DMS114 treated with DMSO at 0.1 percent for 48 hours (cell line): Measurements from ENCODE around the gene EFNB1.

ENCODE experiments used
- DNase-seq: peaks from one replicate; lab custom pipeline; 2025; ENCODE audit not compliant: unreplicated experiment; lab: John Stamatoyannopoulos, UW

The EFNB1 gene

GRCh38 chrX:68842781-68843581 lies 14.2 kb downstream of the EFNB1 start:
- DNase-seq, result no peak

GRCh38 chrX:68843992-68844391 lies 15.2 kb downstream of the EFNB1 start:
- no peak for DNase-seq

GRCh38 chrX:68844581-68844980 lies 15.8 kb downstream of the EFNB1 start:
- DNase-seq, result no peak

GRCh38 chrX:68846536-68846935 lies 17.7 kb downstream of the EFNB1 start:
- no peak for DNase-seq

GRCh38 chrX:68847172-68847571 lies 18.4 kb downstream of the EFNB1 start:
- DNase-seq, result no peak

GRCh38 chrX:68848189-68848940 lies 19.5 kb downstream of the EFNB1 start:
- DNase-seq, result no peak

- DNase-seq, result no peak
These were observed 22.3 kb downstream of the EFNB1 start for GRCh38 chrX:68851082-68851481.

- no peak for DNase-seq
These were observed 23.2 kb downstream of the EFNB1 start for GRCh38 chrX:68852046-68852445.

- DNase-seq, result no peak
These were observed 24.9 kb downstream of the EFNB1 start for GRCh38 chrX:68853665-68854251.

GRCh38 chrX:68865300-68865699 lies 36.5 kb downstream of the EFNB1 start:
- no peak for DNase-seq

- no peak for DNase-seq
These were observed 37.1 kb downstream of the EFNB1 start for GRCh38 chrX:68865926-68866325.

GRCh38 chrX:68867458-68868112 lies 38.8 kb downstream of the EFNB1 start:
- DNase-seq, result no peak

- no peak for DNase-seq
These were observed 39.5 kb downstream of the EFNB1 start for GRCh38 chrX:68868316-68868715.

- no peak for DNase-seq
These were observed 40.3 kb downstream of the EFNB1 start for GRCh38 chrX:68868902-68869800.

- no peak for DNase-seq
These were observed 41.5 kb downstream of the EFNB1 start for GRCh38 chrX:68870357-68870756.

GRCh38 chrX:68872171-68872570 lies 43.4 kb downstream of the EFNB1 start:
- no peak for DNase-seq

GRCh38 chrX:68874076-68874475 lies 45.3 kb downstream of the EFNB1 start:
- DNase-seq, result no peak

- DNase-seq, result no peak
These were observed 47.9 kb downstream of the EFNB1 start for GRCh38 chrX:68876731-68877130.

GRCh38 chrX:68877606-68878005 lies 48.8 kb downstream of the EFNB1 start:
- DNase-seq, result no peak

GRCh38 chrX:68878977-68879645 lies 50.3 kb downstream of the EFNB1 start:
- DNase-seq, result no peak
